HL-60/S4 treated with retinoic acid at 250 ng/mL for 4 days and 3 days (cell line): ENCODE results near the gene CYP4A11.
"Not testable (repeated sequence)": the region's sequence is repeated elsewhere in the genome, so short reads cannot be mapped to it uniquely, and the experiment has no call there.

Experiments used
- in situ Hi-C: fragments of 300-500 bp; cut with MboI; formaldehyde crosslinking; loops from 2 replicates; pipeline ENCODE4 v1.7.0; 2022; ENCODE audit warnings: low sequenced_read_pairs

The CYP4A11 gene

DNA sequence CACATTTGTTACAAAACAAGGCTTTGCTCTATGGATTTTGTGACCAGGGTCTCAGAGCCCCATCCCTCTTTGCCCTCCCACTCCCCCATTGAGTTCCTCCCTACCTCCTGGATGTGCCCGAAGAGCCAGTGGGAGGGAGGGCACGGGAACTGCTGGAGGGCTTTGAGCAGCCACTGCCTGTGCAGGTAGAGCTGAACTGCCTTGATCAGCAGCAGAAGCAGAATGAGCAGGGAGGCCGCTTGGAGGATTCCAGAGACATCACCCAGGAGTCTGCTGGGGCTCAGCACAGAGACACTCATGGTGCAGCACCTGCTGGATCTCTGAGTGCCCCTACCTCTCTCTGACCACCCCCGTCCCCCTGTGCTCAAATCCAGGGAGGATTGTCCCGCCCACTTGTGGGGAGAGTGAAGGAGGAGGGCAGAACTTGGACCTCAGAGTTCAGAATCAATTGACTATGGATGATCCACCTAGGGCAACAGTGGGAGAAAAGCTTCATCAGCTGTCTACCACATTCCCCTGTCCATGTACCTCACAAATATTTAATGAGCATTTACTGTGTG lies at the start of gene CYP4A11:
Gene CYP4A11 (minus strand): TSS at position 342 of the 560 bp plus-strand sequence. CDS start 43 bp downstream, at position 299.
- in situ Hi-C loops = no loop called here

DNA sequence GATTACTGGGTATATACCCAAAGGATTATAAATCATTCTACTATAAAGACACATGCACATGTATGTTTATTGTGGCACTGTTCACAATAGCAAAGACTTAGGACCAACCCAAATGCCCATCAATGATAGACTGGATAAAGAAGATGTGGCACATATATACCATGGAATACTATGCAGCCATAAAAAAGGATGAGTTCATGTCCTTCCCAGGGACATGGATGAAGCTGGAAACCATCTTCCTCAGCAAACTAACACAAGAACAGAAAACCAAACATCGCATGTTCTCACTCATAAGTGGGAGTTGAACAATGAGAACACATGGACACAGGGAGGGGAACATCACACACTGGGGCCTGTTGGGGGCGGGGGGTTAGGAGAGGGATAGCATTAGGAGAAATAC lies 49.3 kb upstream of the CYP4A11 start:
- in situ Hi-C loops = not testable (repeated sequence)

GRCh38 chr1:46983830-46984586 lies 42.7 kb upstream of the CYP4A11 start:
- in situ Hi-C loops = no loop called here

DNA sequence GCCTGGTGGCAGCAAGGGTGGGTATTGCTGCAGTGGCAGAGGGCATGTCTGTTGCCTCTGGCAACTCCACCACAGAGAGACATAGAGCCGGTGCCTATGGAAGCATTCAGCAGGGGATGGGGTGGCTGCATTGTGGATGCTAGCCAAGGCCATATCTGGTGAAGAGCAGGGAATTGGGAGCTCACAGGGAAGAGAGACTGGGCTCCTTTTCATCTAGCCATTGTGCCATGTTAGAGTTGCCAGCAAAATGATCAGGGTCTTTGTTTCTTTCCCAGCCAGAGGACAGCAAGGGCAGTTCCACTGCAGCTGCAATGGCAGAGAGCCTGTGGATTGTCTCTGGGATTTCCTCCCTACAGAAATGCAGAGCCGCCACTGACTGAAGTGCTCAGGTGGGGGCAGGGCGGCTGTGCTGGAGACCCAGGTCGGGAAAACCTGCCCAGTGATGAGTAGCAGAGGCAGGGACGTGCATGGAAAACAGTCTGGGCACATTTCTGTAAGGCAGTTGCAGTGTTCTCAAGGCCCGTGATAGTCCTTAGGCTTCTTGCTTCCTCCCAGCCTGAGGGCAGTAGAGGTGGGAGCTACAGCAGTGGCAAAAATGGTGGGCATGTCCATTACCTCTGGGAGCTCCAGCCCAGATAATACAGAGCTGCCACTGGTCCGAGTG lies 42.0 kb upstream of the CYP4A11 start:
- in situ Hi-C loops = no loop called here

- in situ Hi-C loops = no loop called here
These were observed 27.8 kb upstream of the CYP4A11 start for GRCh38 chr1:46969014-46969619.

DNA sequence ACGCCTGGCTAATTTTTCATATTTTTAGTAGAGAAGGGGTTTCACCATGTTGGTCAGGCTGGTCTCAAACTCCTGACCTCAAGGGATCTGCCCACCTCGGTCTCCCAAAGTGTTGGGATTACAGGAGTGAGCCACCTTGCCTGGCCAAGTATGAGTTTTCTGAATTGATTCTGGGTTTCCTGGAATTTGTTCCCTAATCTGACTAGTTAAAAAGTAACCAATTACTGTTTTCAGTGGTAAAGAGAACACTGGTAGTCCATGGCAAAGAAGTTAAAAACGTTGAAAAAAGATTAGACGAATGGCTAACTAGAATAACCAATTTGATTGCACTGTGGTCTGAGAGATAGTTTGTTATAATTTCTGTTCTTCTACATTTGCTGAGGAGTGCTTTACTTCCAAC lies 21.0 kb upstream of the CYP4A11 start:
- in situ Hi-C loops = not testable (repeated sequence)

DNA sequence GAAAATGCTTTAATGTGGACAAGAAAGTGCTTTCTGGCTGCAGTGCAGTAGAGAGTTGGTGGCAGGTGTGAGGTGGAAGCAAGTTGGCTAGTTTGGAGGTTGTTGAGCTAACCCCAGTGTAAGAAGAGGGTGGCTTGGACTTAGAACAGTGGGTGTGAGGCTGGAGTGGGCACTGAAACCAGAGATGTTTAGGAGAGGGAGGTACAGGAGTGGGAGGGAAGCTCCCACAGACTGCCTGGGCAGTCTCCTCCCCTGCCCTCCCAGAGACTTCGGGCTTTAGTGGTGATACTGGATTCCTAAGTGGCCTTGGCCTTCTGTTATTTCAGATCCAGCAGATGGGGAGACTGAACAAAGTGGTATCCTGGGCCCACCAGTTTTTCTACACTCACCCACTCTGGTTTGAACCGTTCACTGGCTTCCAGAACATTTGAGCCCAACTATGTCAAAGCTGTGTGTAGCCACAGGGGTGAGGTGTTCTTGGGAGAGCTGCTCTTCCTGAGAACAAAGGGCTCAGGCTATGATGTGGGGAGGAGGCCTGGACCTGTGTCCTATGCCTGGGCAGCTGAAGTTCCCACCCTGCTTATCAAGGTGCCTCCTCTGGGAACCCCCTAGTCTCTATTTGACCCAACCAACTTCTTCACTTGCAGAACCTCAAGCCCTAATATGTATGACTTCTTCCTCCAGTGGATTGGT lies 19.9 kb upstream of the CYP4A11 start:
- in situ Hi-C loops = no loop called here

DNA sequence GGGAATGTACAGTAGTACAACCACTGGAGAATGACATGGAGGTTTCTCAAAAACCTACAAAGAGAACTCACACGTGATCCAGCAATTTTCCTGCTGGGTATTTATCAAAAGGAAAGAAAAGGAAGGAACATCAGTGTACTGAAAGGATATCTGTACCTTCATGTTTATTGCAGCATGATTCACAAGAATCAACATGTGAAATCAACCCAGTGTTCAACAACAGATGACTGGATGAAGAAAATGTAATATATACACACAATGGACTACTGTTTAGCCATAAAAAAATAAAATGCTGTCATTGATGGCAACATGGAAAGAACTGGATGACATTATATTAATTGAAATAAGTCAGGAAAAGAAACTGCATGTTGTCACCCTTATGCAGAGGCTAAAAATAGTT lies 19.0 kb upstream of the CYP4A11 start:
- in situ Hi-C loops = no loop called here

DNA sequence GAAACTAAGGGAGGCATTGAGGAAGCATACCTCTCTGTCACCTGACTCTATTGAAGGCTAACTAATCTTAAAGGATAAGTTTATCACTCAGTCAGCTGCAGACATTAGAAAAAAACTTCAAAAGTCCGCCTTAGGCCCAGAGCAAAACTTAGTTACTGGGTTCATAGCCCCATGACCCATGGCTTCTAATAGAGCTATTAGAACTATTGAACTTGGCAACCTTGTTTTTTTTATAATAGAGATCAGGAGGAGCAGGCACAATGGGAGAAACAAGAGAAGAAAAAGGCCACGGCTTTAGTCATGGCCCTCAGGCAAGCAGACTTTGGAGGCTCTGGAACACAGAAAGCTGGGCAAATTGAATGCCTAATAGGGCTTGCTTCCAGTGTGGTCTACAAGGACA lies 13.8 kb upstream of the CYP4A11 start:
- in situ Hi-C loops = not testable (repeated sequence)

DNA sequence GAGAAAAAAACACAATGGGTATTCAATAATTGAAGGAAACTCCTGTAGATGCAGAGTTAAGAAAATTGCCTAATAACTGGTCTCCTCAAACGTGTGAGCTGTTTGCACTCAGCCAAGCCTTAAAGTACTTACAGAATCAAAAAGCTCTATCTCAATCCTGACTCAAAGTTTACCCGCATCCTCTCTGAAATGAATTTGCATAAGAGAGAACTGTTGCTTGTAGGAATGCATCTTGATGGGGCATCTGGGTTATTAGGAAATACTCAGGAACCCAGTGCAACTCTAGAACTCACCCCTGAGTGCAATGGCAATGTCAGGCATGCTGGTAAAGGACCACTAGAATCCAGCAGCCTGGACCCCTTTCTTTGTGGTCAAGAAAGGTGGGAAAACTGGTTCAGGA lies 12.6 kb upstream of the CYP4A11 start:
- in situ Hi-C loops = not testable (repeated sequence)

DNA sequence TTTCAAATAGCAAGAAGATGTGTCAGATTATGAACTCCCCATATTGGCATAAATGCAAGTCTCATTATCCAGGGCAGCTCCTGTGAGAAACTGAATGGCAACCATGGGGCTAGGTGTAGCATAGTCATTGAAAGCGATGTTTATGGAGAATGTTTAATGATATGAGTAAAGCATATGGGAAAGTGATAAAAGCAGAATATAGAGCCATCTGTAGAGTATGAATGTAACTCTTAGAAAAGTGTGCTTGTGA lies 8.1 kb upstream of the CYP4A11 start:
- in situ Hi-C loops = not testable (repeated sequence)

DNA sequence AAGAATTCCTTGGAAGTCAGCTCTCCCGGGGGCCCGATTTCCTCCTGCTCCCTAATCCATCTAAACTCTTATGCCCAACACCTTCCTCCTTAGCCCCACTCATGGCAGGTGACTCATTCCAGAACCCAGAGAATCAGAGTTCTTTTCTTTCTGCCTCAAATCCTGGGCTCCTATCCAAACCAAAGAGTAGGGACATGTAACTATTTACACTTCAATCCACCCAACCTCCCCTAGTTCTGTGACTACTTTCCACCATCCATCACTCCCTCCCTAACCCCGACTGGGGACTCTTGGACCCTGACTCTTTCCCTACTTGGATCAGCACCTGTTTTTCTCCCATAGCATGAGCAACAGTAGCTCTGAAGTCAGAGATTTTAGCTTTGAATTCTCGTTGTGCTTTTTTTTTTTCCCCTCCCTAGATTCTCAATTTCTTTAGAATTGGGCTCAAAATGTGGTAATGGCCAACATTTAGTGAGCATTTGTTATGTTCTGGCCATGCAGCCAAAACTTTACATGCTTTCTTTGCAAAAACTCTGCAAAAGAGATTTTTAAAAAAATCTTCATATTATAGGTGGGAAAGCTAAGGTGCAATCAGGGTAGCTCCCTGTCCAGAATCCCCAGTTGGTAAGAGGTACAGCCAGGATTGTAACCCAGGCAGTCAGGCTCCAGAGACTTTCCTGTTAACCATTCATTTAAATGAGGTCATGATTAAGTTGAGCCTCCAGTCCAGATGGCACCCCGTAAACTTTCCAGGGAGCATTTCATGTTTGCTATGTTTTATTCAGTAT lies 7.5 kb upstream of the CYP4A11 start:
- in situ Hi-C loops = no loop called here

DNA sequence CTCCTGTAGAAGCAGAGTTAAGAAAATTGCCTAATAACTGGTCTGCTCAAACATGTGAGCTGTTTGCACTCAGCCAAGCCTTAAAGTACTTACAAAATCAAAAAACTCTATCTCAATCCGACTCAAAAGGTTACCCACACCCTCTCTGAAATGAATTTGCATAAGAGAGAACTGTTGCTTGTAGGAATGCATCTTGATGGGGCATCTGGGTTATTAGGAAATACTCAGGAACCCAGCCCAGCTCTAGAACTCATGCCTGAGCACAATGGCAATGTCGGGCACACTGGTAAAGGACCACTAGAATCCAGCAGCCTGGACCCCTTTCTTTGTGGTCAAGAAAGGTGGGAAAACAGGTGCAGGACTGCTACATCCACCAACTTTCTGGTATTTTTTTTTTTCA lies 6.4 kb upstream of the CYP4A11 start:
- in situ Hi-C loops = not testable (repeated sequence)

DNA sequence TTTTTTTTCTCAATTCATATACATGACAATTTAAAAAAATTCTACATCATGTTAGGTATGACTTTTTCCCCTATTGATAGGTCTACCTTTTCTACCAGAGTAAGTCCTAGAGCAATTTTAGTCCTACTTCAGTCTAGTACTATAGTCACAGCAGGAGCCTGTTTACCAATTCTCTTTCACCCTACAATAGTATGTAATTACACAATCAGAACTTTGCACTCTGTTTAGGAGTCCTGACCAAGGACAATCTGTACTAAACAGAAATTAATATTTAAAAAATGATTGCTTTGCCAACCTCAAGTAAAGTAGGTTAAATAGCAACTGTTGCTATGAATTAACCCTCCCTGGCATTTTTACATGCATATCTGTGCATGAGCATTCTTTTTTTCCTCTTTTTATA lies 810 bp upstream of the CYP4A11 start:
- in situ Hi-C loops = no loop called here

DNA sequence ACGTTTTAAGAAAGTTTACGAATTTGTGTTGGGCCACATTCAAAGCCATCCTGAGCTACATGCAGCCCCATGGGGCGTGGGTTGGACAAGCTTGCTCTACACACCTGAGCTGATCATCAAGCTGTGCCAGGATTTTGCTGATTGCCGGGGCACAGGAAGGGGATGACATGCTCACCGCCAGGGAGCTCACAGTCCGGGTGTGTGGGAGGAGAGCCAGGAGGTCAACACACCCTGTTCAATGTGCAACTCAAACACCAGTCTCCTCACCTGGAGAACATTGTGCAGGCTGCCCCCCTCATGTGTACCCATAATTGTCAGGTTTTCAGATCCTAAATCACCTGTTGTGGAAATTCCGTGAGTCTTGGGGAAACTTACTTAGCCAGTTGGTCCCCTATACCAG lies 969 bp downstream of the CYP4A11 start:
- in situ Hi-C loops = no loop called here

DNA sequence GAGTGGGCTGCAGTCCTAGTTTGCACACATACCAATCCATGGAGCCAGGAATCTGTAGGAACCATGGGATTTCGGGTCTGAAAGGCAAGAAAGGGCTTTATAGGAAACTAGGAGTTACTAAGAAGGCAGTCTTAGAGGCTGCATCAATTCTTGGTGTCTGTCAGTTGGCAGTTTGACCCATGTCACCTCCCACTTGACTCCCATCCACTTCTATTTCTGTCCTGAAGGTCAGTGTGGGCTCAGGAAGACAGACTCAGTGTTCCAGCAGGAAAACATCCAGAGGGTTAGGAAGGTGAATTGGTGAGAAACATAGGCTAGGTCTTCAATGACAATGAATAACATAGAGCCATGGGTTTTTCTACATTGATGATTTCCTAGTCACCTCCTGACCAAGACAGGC lies 4.0 kb downstream of the CYP4A11 start:
- in situ Hi-C loops = no loop called here

GRCh38 chr1:46936788-46937187 lies 4.5 kb downstream of the CYP4A11 start:
- in situ Hi-C loops = no loop called here

DNA sequence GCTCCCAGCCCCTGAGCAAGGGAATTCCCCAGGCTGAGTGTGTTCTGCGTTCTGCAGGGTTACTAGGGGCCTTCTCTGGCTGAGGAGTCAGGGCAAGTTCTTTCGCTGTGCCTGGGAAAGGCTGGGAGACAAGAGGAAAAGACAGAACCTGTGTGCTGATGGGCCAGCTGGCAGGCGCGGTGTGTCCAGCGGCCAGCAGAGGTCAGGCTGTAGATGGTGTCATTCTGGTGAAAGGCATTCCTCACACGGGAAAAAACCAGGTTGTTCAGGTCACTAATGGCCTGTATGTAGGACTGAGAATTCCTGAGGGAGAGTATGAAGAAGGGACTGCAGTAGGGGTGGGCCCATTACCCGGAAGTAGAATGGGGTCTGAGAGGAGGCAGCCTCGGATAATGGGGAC lies 6.4 kb downstream of the CYP4A11 start:
- in situ Hi-C loops = not testable (repeated sequence)

GRCh38 chr1:46932020-46932419 lies 9.3 kb downstream of the CYP4A11 start:
- in situ Hi-C loops = not testable (repeated sequence)

DNA sequence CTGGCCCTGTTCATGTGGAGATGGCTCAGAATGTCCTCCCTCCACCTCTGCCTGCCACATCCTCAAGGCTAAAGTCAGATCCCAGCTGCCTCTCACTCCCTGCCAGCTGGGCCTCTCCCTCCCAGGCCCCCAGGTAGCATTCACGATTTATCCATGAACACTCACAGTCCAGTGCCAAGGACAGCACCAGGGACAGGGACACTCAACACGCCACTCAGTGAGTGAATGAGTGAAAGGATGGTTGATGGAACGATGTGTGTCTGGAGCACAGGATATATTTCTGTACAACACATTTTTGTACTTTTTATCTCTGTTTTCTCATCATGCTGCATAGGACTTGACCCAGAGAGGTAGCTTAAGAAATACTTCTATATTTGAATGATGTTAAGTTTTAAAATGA lies 10.1 kb downstream of the CYP4A11 start:
- in situ Hi-C loops = no loop called here
